GM12878 (cell line): ENCODE results near the gene CNST. TPM values are rescaled to one million over a fixed set of nuclear protein-coding genes. Genes with fewer than 3 reads are reported as not detected.
A peak's percentile ranks its signal among the peaks of the same experiment; 100 is the strongest.

ENCODE experiments used
- ATAC-seq: fragments of 200-7000 bp; cut with Tn5 transposase; 3 replicates; pipeline ENCODE4 v1.9.1; 2020; ENCODE audit warnings: mild to moderate bottlenecking, moderate library complexity
- BruUV-seq: library from RNA; stranded (reverse); fragments of 400-500 nt; replicated peaks from 2 replicates; lab custom pipeline; 2021; lab: Mats Ljungman, UMichigan
- CTCF ChIA-PET: fragments of 300-600 bp; sonication (Branson Sonifier 250); formaldehyde crosslinking; extraction: SDS; loops from one replicate; lab custom pipeline; 2021; ENCODE audit warnings: inconsistent platforms; lab: Yijun Ruan, JAX
- POLR2A ChIA-PET: fragments of 350-600 bp; formaldehyde crosslinking; extraction: SDS; loops from one replicate; lab custom pipeline; 2021; ENCODE audit warnings: inconsistent platforms; lab: Charles Lee
- RAD21 ChIA-PET: fragments of 300-600 bp; sonication (Branson Sonifier 250); formaldehyde crosslinking; loops from one replicate; lab custom pipeline; 2023; ENCODE audit warnings: antibody characterized with exemption; ENCODE audit not compliant: unreplicated experiment; lab: Charles Lee
- SMC1A ChIA-PET: fragments of 300-600 bp; sonication (Branson Sonifier 250); formaldehyde crosslinking; loops from one replicate; lab custom pipeline; 2023; ENCODE audit not compliant: unreplicated experiment, uncharacterized antibody; lab: Charles Lee
- DNase-seq: peaks from one replicate; pipeline ENCODE4 v3.0.0-alpha.2; 2011; ENCODE audit warnings: low read depth, low spot score
- FAIRE-seq: peaks from 3 replicates; lab custom pipeline; 2011; peaks lifted over from hg19 to GRCh38; lab: Jason Lieb, UNC
- H2AFZ ChIP-seq: 2 replicates; pipeline ENCODE4 v1.6.0; 2011; ENCODE audit warnings: low read depth, low read length, control low read depth; ENCODE audit not compliant: control insufficient read depth
- H3K27ac ChIP-seq: 2 replicates; pipeline ENCODE4 v1.5.1; 2011; ENCODE audit warnings: control low read depth; ENCODE audit not compliant: control insufficient read depth, insufficient read depth
- H3K27me3 ChIP-seq, 2 experiments: replicated peaks in 1 of 2; 2 replicates each; pipeline versions ENCODE4 v1.6.0 to v1.6.1; 2011; ENCODE audit warnings: low read length in 1 of 2; ENCODE audit not compliant: control insufficient read depth in 2 of 2, insufficient read depth in 2 of 2
- H3K36me3 ChIP-seq, 2 experiments: 2 replicates each; pipeline ENCODE4 v1.5.1; 2011; ENCODE audit warnings: low read length in 1 of 2; ENCODE audit not compliant: control insufficient read depth in 2 of 2, insufficient read depth in 2 of 2
- H3K4me1 ChIP-seq: 2 replicates; pipeline ENCODE4 v1.6.1; 2011; ENCODE audit warnings: mild to moderate bottlenecking, low read length, moderate library complexity, mixed read lengths; ENCODE audit not compliant: control insufficient read depth, insufficient read depth
- H3K4me2 ChIP-seq: 2 replicates; pipeline ENCODE4 v1.6.0; 2011; ENCODE audit warnings: control low read depth; ENCODE audit not compliant: control insufficient read depth, insufficient read depth
- H3K4me3 ChIP-seq: fragments of 200-600 bp; sonication (generic); 2 replicates; pipeline ENCODE4 v1.5.1; 2016
- H3K79me2 ChIP-seq: 2 replicates; pipeline ENCODE4 v1.6.0; 2011; ENCODE audit warnings: low read length; ENCODE audit not compliant: control insufficient read depth, insufficient read depth
- H3K9ac ChIP-seq: 2 replicates; pipeline ENCODE4 v1.8.0; 2011; ENCODE audit warnings: low read length, control low read depth, mixed read lengths; ENCODE audit not compliant: control insufficient read depth, insufficient read depth
- H3K9me3 ChIP-seq: replicated peaks from 3 replicates; pipeline ENCODE4 v1.5.1; 2011; ENCODE audit warnings: mild to moderate bottlenecking, low read length; ENCODE audit not compliant: control insufficient read depth, insufficient read depth
- H4K20me1 ChIP-seq: 2 replicates; pipeline ENCODE4 v1.6.0; 2011; ENCODE audit not compliant: control insufficient read depth, insufficient read depth
- BHLHE40 ChIP-seq, 2 experiments: fragments of 450-650 bp in 1 of 2; IDR thresholded peaks; 2 replicates each; pipeline ENCODE4 v1.6.1; 2011 to 2017; ENCODE audit warnings: low read depth in 2 of 2, borderline replicate concordance in 1 of 2, improper control_type of control experiment in 1 of 2, low read length in 1 of 2, mild to moderate bottlenecking in 1 of 2
- BMI1 ChIP-seq: fragments of 450-650 bp; IDR thresholded peaks from 2 replicates; pipeline ENCODE4 v1.6.1; 2016; ENCODE audit warnings: mild to moderate bottlenecking, moderate library complexity, borderline replicate concordance
- EZH2 ChIP-seq: IDR thresholded peaks from 2 replicates; pipeline ENCODE4 v1.6.1; 2012; ENCODE audit warnings: low read depth, mild to moderate bottlenecking, control low read depth, inconsistent platforms, low read length, borderline replicate concordance; ENCODE audit not compliant: control insufficient read depth
- HDAC2 ChIP-seq: fragments of 200-600 bp; sonication (generic); IDR thresholded peaks from 2 replicates; pipeline ENCODE4 v1.6.1; 2017
- NFXL1 ChIP-seq: fragments of 450-650 bp; IDR thresholded peaks from 2 replicates; pipeline ENCODE4 v1.6.1; 2017; ENCODE audit warnings: antibody characterized with exemption, mild to moderate bottlenecking, borderline replicate concordance
- POLR2AphosphoS2 ChIP-seq: IDR thresholded peaks from 2 replicates; pipeline ENCODE4 v1.6.1; 2011; ENCODE audit warnings: low read depth, mild to moderate bottlenecking, low read length, improper control_type of control experiment, moderate library complexity
- TBL1XR1 ChIP-seq: IDR thresholded peaks from 2 replicates; pipeline ENCODE4 v1.6.1; 2012; ENCODE audit warnings: low read depth, low read length, improper control_type of control experiment
- ZBED1 ChIP-seq: IDR thresholded peaks from 2 replicates; pipeline ENCODE4 v1.6.1; 2016; ENCODE audit warnings: borderline replicate concordance
- WGBS: methylation state at CpG from one replicate; pipeline ENCODE4 v1.1.6; 2016; ENCODE audit warnings: low lambda C conversion rate; ENCODE audit not compliant: insufficient replicate concordance, insufficient coverage; ENCODE audit errors: missing lambda C conversion rate; 5-methylcytosine and 5-hydroxymethylcytosine counted together
- in situ Hi-C: fragments of 300-500 bp; cut with MboI; formaldehyde crosslinking; loops from 9 replicates; pipeline ENCODE4 v1.14.3; 2018; ENCODE audit warnings: mixed read lengths
- intact Hi-C: fragments of 100-400 bp; cut with micrococcal nuclease; formaldehyde crosslinking; loops from one replicate; pipeline ENCODE4 v1.14.2; 2022; ENCODE audit not compliant: unreplicated experiment
- polyA plus RNA-seq, 11 experiments: library from polyadenylated mRNA; depleted of rRNA in 4 of 11; unstranded in 6 of 11; stranded (reverse) in 5 of 11; fragments of >200 nt; fragmentation: Nextera tagmentation in 4 of 11; fragmentation: Illumina TruSeq in 1 of 11; extraction: Ambion mirVana in 4 of 11; extraction: Trizol in 1 of 11; gene quantifications; 1 replicate in 1 of 11; 2 replicates in 10 of 11; pipeline versions ENCODE4 v1.2.1 to v1.2.3, GENCODE V29; 2011 to 2016; ENCODE audit warnings: inconsistent platforms in 2 of 11, missing spikeins in 2 of 11, low read depth in 1 of 11
- total RNA-seq, 4 experiments: library from RNA; depleted of rRNA in 3 of 4; stranded (reverse); fragments of >200 nt in 3 of 4; fragmentation: Illumina TruSeq in 1 of 4; extraction: Trizol in 1 of 4; gene quantifications; 2 replicates each; pipeline versions ENCODE4 v1.2.1 to v1.2.3, GENCODE V29; 2013 to 2021

Gene CNST
- total and polyA plus RNA-seq, 10 of the 15 experiments (the other 5 are each of a cell fraction or from before 2014, with no cell fraction given) = 4.8 to 16.2 (median 12.3) TPM

- 92% methylated on average over 8 of the region's 8 CpGs for WGBS
- intact Hi-C loops = no loop called here
- no peak overlapping the region for H2AFZ ChIP-seq
Measured at GRCh38 chr1:246674049-246674448, 107.8 kb downstream of the CNST start.

GRCh38 chr1:246677842-246678241 is 111.6 kb downstream of the CNST start:
- H3K27me3 ChIP-seq = no peaks in the 10 kb centered on the region
- no peaks in the 10 kb centered on the region for H3K36me3 ChIP-seq
- CTCF ChIA-PET = interaction anchor here (1.4 kb wide), 1 partner anchor 12 kb away, joined by 4 read pairs; no protein-coding TSS in a partner anchor
- H3K4me2 ChIP-seq = no peak overlapping the region
- H3K79me2 ChIP-seq = no peaks in the 10 kb centered on the region
- no peaks in the 10 kb centered on the region for H3K4me1 ChIP-seq
- RAD21 ChIA-PET = no interaction called here
- 98% methylated on average over 2 of the region's 2 CpGs for WGBS
- H2AFZ ChIP-seq = no peak overlapping the region
- DNase-seq (no peak), ATAC-seq (no peak), FAIRE-seq (no peak)
- no peak overlapping the region for H3K27ac ChIP-seq
- no TSS peak for BruUV-seq
- H3K4me3 ChIP-seq = no peak overlapping the region
- POLR2A ChIA-PET = no interaction called here
- intact Hi-C loops = no loop called here
- TF ChIP-seq HDAC2 = no peak
- TF ChIP-seq BMI1 = no peak
- TF ChIP-seq EZH2 = no peak
- no peak for TF ChIP-seq POLR2AphosphoS2
- TF ChIP-seq TBL1XR1 = no peak
- TF ChIP-seq NFXL1 = no peak
- SMC1A ChIA-PET = no interaction called here
- no peaks in the 10 kb centered on the region; the same call in 2 of the 3 replicates for H3K9me3 ChIP-seq
- in situ Hi-C loops = no loop called here
- no peak overlapping the region for H3K9ac ChIP-seq
- no peaks in the 10 kb centered on the region for H4K20me1 ChIP-seq

More at GRCh38 chr1:246674049-246674448, 107.8 kb downstream of the CNST start:
- ATAC-seq = peak; percentile 54
- in situ Hi-C loops = no loop called here
- SMC1A ChIA-PET = interaction anchor here (0.9 to 1.2 kb wide), 2 partner anchors 17 to 249 kb away, joined by 3 read pairs; no protein-coding TSS in a partner anchor
- H3K27ac ChIP-seq = no peak overlapping the region
- TF ChIP-seq BHLHE40 (IDR thresholded peaks at IDR 0.05; ENCODE audit: borderline replicate concordance in 1 of 2, low read depth in 2 of 2, low read length in 1 of 2) (peak in 1 of 2 experiments; percentile 23; a peak in 1 of 4 replicates), ZBED1 (no peak)
- TF ChIP-seq, all 136 proteins: peak for 1
- no peak for FAIRE-seq
- H3K9ac ChIP-seq = no peak overlapping the region
- H3K4me2 ChIP-seq = no peak overlapping the region
- no peak overlapping the region for H3K4me3 ChIP-seq
- CTCF ChIA-PET = interaction anchor here (1.1 to 1.5 kb wide), 3 partner anchors 15 to 177 kb away, joined by 3 to 6 read pairs (median 5); no protein-coding TSS in a partner anchor
- H3K27me3 ChIP-seq = no peaks in the 10 kb centered on the region
- H3K79me2 ChIP-seq = no peaks in the 10 kb centered on the region
- no peaks in the 10 kb centered on the region for H3K9me3 ChIP-seq
- POLR2A ChIA-PET = interaction anchor here (0.5 kb wide), 1 partner anchor 32 kb away, joined by 4 read pairs; no protein-coding TSS in a partner anchor
- H4K20me1 ChIP-seq = no peaks in the 10 kb centered on the region
- H3K4me1 ChIP-seq = no peaks in the 10 kb centered on the region
- DNase-seq = no peak
- no TSS peak for BruUV-seq
- no peaks in the 10 kb centered on the region for H3K36me3 ChIP-seq
- RAD21 ChIA-PET = interaction anchor here (1.4 kb wide), 1 partner anchor 10 kb away, joined by 5 read pairs; no protein-coding TSS in a partner anchor
